Measurements from ENCODE around the gene NEK2. TPM values are rescaled to one million over a fixed set of nuclear protein-coding genes. Genes with fewer than 3 reads are reported as not detected.
A peak's percentile ranks its signal among the peaks of the same experiment; 100 is the strongest.

The NEK2 gene
- total and polyA plus RNA-seq, 8 donors = 1.5 to 6.1 (median 4.6) TPM; not detected in 3

DNA sequence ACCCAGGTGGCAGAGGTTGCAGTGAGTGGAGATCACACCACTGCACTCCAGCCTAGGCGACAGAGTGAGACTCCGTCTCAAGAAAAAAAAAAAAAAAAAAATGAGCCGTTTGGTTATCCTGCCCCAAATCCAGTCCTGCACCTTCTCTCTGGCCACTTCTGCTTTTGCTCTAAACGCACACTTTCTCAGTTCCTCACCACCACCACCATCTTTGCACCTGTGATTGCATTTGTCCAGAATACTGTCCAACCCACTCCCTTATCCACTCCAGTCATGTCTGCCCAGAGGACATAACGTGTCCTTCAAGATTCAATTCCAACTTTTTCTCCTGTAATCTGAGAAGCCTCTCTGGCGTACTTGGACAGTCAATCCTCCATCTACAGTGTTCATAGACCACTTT lies 2.2 kb upstream of the NEK2 start:
- Histone ChIP-seq H3K27me3 (no peaks in the 10 kb centered on the region), H3K36me3 (no peaks in the 10 kb centered on the region), H3K4me3 (no peak overlapping the region), H3K9me3 (no peaks in the 10 kb centered on the region), H3K27ac (no peak overlapping the region), H3K4me1 (peaks cover 7 to 23% (median 14%) of the 10 kb centered on the region in 4 donors)
- WGBS, 5 donors = 43 to 71% (median 60%) methylated on average over 5 to 6 of the region's 6 CpGs
- no peak for TF ChIP-seq EP300 (IDR thresholded peaks at IDR 0.05)
- no peak for TF ChIP-seq POLR2AphosphoS5 (IDR thresholded peaks at IDR 0.05)
- TF ChIP-seq, protein P1, sequence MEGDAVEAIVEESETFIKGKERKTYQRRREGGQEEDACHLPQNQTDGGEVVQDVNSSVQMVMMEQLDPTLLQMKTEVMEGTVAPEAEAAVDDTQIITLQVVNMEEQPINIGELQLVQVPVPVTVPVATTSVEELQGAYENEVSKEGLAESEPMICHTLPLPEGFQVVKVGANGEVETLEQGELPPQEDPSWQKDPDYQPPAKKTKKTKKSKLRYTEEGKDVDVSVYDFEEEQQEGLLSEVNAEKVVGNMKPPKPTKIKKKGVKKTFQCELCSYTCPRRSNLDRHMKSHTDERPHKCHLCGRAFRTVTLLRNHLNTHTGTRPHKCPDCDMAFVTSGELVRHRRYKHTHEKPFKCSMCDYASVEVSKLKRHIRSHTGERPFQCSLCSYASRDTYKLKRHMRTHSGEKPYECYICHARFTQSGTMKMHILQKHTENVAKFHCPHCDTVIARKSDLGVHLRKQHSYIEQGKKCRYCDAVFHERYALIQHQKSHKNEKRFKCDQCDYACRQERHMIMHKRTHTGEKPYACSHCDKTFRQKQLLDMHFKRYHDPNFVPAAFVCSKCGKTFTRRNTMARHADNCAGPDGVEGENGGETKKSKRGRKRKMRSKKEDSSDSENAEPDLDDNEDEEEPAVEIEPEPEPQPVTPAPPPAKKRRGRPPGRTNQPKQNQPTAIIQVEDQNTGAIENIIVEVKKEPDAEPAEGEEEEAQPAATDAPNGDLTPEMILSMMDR (IDR thresholded peaks at IDR 0.05) = no peak
- no peak for TF ChIP-seq POLR2A (IDR thresholded peaks at IDR 0.05)
- no peak for DNase-seq
- intact Hi-C loops (cut with DNase I; ENCODE audit: low total_unique reads) = no loop called here

DNA sequence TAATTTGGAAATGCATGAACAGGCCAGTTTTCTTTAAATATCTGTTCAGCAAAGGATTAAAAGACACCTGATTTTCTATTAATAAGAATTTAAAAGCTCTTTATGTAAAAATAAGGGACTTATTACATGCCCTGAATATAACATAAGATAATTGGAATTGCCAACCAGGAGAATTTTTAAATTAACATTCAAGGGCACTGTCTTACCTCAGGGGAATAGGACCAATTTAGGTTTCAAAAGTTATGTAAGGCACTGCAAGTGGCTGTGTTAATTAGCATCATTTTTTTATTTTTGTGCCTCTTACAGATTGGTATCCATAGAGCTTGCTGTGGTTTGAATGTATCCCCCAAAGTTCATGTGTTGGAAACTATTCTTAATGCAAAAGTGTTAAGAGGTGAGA lies 1.3 kb upstream of the NEK2 start:
- DNase-seq = no peak
- intact Hi-C loops (cut with DNase I; ENCODE audit: low total_unique reads) = no loop called here
- no peak overlapping the region for H3K4me3 ChIP-seq
- no peak overlapping the region for H3K27ac ChIP-seq
- H3K27me3 ChIP-seq = no peaks in the 10 kb centered on the region
- TF ChIP-seq, protein P1 (IDR thresholded peaks at IDR 0.05) = no peak
- TF ChIP-seq POLR2A (IDR thresholded peaks at IDR 0.05) = no peak
- H3K9me3 ChIP-seq = no peaks in the 10 kb centered on the region
- peaks cover 7 to 23% (median 14%) of the 10 kb centered on the region in 4 donors for H3K4me1 ChIP-seq
- H3K36me3 ChIP-seq = no peaks in the 10 kb centered on the region

DNA sequence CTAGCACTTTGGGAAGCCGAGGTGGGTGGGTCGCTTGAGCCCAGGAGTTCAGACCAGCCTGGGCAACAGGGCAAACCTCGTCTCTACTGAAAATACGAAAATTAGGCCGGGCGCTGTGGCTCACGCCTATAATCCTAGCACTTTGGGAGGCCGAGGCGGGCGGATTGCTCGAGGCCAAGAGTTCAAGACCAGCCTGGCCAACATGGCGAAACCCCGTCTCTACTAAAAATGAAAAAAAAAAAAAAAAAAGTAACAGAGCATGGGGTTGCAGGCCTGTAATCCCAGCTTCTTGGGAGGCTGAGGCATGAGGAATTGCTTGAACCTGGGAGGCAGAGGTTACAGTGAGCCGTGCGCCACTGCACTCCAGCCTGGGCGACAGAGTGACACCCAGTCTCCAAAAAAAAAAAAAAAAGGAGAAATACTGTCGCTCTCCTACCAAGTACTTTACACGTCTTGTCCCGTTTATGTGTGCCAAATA lies 724 bp upstream of the NEK2 start:
- Histone ChIP-seq H3K9me3 (no peaks in the 10 kb centered on the region), H3K4me3 (peak overlapping the region; percentile 51 to 74 (median 58)), H3K36me3 (no peaks in the 10 kb centered on the region), H3K4me1 (peaks cover 7 to 21% (median 14%) of the 10 kb centered on the region in 4 donors), H3K27ac (peak overlapping the region in 1 of 5 donors; percentile 42), H3K27me3 (no peaks in the 10 kb centered on the region)
- intact Hi-C loops (cut with DNase I; ENCODE audit: low total_unique reads) = no loop called here
- 28 to 47% (median 36%) methylated on average over 18 to 19 of the region's 19 CpGs for WGBS, 5 donors
- no peak for DNase-seq
- TF ChIP-seq POLR2AphosphoS5 (IDR thresholded peaks at IDR 0.05) = no peak
- TF ChIP-seq, protein P1 (IDR thresholded peaks at IDR 0.05) = no peak

DNA sequence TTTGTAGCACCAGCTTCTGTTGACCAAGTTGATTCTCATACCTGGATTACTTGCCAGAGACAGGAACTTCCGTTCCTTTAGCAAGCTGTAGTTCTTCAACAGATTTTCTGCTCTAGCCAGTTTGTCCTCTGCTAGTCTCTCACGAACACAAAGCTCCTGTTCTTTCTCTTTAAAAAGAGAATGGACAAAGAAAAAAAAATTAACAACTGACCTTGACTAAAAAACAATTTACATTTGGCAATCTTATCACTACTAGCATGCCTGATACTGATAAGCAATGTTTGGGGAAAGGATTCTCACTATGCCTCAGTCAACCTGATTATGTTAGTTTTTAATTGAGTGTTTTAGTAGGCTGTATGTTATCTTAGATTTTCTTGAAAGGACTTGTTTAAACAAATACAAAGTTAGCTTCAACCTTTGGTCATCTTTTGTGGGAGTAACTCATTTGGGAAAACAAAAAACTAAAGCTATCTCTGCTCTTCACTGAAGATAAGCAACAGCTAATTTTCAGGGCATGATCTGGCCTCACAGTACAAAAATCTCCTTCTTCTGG lies 8.3 kb downstream of the NEK2 start:
- peak in 1 of 2 donors; percentile 44 for DNase-seq
- 28 to 60% (median 42%) methylated on average over 2 of the region's 2 CpGs for WGBS, 5 donors
- intact Hi-C loops (cut with DNase I; ENCODE audit: low total_unique reads) = no loop called here
- Histone ChIP-seq H3K36me3 (peaks cover 0 to 7% (median 0%) of the 10 kb centered on the region in 4 donors), H3K4me1 (peaks cover 0 to 21% (median 3%) of the 10 kb centered on the region in 4 donors), H3K27ac (peak overlapping the region in 1 of 5 donors; percentile 57), H3K4me3 (no peak overlapping the region), H3K27me3 (peaks cover 0 to 19% (median 0%) of the 10 kb centered on the region in 3 donors), H3K9me3 (no peaks in the 10 kb centered on the region)
- TF ChIP-seq POLR2AphosphoS5 (IDR thresholded peaks at IDR 0.05) = peak in 2 of 3 donors; percentile 58 to 60
- no peak for TF ChIP-seq EP300 (IDR thresholded peaks at IDR 0.05)

DNA sequence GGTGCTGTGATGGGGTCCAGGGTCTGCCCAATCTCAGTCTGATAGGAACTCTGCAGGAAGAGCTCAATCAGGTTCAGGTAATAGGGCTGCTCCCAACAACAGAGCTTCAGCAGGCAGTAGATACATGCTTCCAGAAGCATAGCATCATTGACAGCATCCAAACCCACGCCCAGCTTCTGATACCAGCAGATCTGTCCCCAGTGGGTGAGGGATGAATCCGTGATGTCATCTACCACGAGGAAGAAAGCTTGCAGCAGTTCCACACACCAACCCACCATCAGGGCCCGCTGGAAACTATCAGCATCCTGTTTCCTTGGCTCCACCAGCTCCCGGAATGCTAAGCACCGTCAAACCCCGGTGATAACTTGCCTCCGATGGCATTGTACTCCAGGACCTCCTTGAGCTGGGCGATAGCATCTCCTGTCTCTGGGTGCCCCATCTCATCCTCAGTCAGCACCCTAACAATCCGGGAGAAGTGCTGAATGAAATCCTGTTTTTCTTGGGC lies 14.7 kb downstream of the NEK2 start:
- 93 to 99% (median 95%) methylated on average over 10 of the region's 10 CpGs for WGBS, 5 donors
- no peak overlapping the region for H3K27ac ChIP-seq
- H3K36me3 ChIP-seq = no peaks in the 10 kb centered on the region
- H3K9me3 ChIP-seq = no peaks in the 10 kb centered on the region
- peaks cover 0 to 14% (median 0%) of the 10 kb centered on the region in 3 donors for H3K27me3 ChIP-seq
- no peak for TF ChIP-seq EP300 (IDR thresholded peaks at IDR 0.05)
- TF ChIP-seq, protein P1 (IDR thresholded peaks at IDR 0.05) = no peak
- TF ChIP-seq POLR2AphosphoS5 (IDR thresholded peaks at IDR 0.05) = no peak
- TF ChIP-seq POLR2A (IDR thresholded peaks at IDR 0.05) = no peak
- intact Hi-C loops (cut with DNase I; ENCODE audit: low total_unique reads) = no loop called here
- no peak overlapping the region for H3K4me3 ChIP-seq
- no peak for DNase-seq
- no peaks in the 10 kb centered on the region for H3K4me1 ChIP-seq
